ENCODE results near the gene CHP1. TPM values are rescaled to one million over a fixed set of nuclear protein-coding genes. Genes with fewer than 3 reads are reported as not detected.
A peak's percentile ranks its signal among the peaks of the same experiment; 100 is the strongest.
"Not testable (repeated sequence)": the region's sequence is repeated elsewhere in the genome, so short reads cannot be mapped to it uniquely, and the experiment has no call there.

The CHP1 gene
- total and polyA plus RNA-seq, 2 donors (not counting 1 experiment from before 2014, with no cell fraction given) = 14.2 to 39.9 TPM

- Mint-ChIP-seq H3K4me1 (peaks cover 38% of the 10 kb centered on the region), H3K9me3 (ENCODE audit: insufficient read depth) (no peaks in the 10 kb centered on the region), H3K27ac (peak overlapping the region; percentile 93), H3K4me3 (no peak overlapping the region), H3K27me3 (no peaks in the 10 kb centered on the region)
- H3K4me2 ChIP-seq (replicated peaks; ENCODE audit: low read depth, low read length, poor library complexity, severe bottlenecking) = peak overlapping the region; percentile 55
- intact Hi-C loops (cut with micrococcal nuclease) = no loop called here
- DNase-seq (no peak), ATAC-seq (ENCODE audit: low read depth) (no peak)
- TF ChIP-seq, protein P1, sequence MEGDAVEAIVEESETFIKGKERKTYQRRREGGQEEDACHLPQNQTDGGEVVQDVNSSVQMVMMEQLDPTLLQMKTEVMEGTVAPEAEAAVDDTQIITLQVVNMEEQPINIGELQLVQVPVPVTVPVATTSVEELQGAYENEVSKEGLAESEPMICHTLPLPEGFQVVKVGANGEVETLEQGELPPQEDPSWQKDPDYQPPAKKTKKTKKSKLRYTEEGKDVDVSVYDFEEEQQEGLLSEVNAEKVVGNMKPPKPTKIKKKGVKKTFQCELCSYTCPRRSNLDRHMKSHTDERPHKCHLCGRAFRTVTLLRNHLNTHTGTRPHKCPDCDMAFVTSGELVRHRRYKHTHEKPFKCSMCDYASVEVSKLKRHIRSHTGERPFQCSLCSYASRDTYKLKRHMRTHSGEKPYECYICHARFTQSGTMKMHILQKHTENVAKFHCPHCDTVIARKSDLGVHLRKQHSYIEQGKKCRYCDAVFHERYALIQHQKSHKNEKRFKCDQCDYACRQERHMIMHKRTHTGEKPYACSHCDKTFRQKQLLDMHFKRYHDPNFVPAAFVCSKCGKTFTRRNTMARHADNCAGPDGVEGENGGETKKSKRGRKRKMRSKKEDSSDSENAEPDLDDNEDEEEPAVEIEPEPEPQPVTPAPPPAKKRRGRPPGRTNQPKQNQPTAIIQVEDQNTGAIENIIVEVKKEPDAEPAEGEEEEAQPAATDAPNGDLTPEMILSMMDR (IDR thresholded peaks at IDR 0.05) = no peak
- TF ChIP-seq EZH2 (IDR thresholded peaks at IDR 0.05; ENCODE audit: borderline replicate concordance, insufficient read depth, low read depth, low read length, poor library complexity, severe bottlenecking) = no peak
- H3K79me2 ChIP-seq (ENCODE audit: control insufficient read depth, insufficient read depth, low read length) = peaks cover 49% of the 10 kb centered on the region
- H3K9ac ChIP-seq (ENCODE audit: low read length) = no peak overlapping the region
- H3K27me3 ChIP-seq (replicated peaks in 1 of 4; ENCODE audit: control extremely low read depth in 1 of 4, control insufficient read depth in 3 of 4, insufficient read depth in 4 of 4, low read length in 3 of 4) = no peaks in the 10 kb centered on the region
- no peaks in the 10 kb centered on the region for H3K9me3 ChIP-seq (ENCODE audit: control extremely low read depth in 1 of 3, control insufficient read depth in 2 of 3, insufficient read depth in 1 of 3, low read length in 2 of 3)
- ChIA-PET POLR2A (no interaction called here), CTCF (interaction anchor here (1.5 to 2.1 kb wide), 3 partner anchors 40 to 64 kb away, joined by 3 to 6 read pairs (median 5); partner anchors contain the start of genes CHP1, EXD1, NUSAP1 and OIP5)
- H2AFZ ChIP-seq (ENCODE audit: insufficient read depth, low read depth, low read length, poor library complexity, severe bottlenecking) = no peak overlapping the region
- H3K4me1 ChIP-seq (ENCODE audit: control insufficient read depth in 2 of 2, insufficient read depth in 2 of 2, low read length in 2 of 2) = peaks cover 24 to 30% of the 10 kb centered on the region in 2 donors
- no CpG with 5 or more reads among the region's 1 CpG for WGBS (ENCODE audit: insufficient coverage)
- H4K20me1 ChIP-seq (ENCODE audit: control insufficient read depth, insufficient read depth, low read length, poor library complexity, severe bottlenecking) = peaks cover 12% of the 10 kb centered on the region
- H3K27ac ChIP-seq (ENCODE audit: low read length in 2 of 2) = peak overlapping the region; percentile 73 to 91
- H3K4me3 ChIP-seq (ENCODE audit: control extremely low read depth in 1 of 5, extremely low read depth in 1 of 5, insufficient read depth in 1 of 5, low read depth in 2 of 5, low read length in 4 of 5) = no peak overlapping the region
- peaks cover 2 to 18% of the 10 kb centered on the region in 2 experiments for H3K36me3 ChIP-seq (replicated peaks in 1 of 2; ENCODE audit: control extremely low read depth in 1 of 2, control insufficient read depth in 1 of 2, extremely low read depth in 1 of 2, insufficient read depth in 2 of 2, low read length in 1 of 2)
Observed at GRCh38 chr15:41292521-41292920, 61.5 kb downstream of the CHP1 start.

DNA sequence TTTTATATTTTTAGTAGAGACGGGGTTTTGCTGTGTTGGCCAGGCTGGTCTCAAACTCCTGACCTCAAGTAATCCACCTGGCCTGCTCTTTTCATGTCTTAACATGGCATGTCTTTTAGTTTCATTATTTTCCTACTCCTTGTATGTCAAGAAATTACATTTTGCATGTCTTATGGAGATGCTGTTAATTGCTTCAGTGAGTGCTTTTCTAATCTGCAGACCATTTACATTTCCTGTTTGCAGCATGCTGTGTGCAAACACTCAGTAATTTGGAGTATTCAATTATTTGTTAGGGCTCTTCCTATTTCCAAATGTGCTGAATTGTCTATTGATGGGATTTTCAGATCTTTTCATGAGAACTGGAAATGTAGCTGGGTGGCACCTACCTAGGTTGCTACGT, 70.1 kb downstream of the CHP1 start:
- ATAC-seq (ENCODE audit: low read depth); DNase-seq; H3K9me3 ChIP-seq (ENCODE audit: control extremely low read depth in 1 of 3, control insufficient read depth in 2 of 3, insufficient read depth in 1 of 3, low read length in 2 of 3); CTCF ChIA-PET; H3K9me3 Mint-ChIP-seq (ENCODE audit: insufficient read depth); intact Hi-C loops (cut with micrococcal nuclease); POLR2A ChIA-PET; H3K9ac ChIP-seq (ENCODE audit: low read length); H3K27me3 Mint-ChIP-seq; H4K20me1 ChIP-seq (ENCODE audit: control insufficient read depth, insufficient read depth, low read length, poor library complexity, severe bottlenecking); H3K4me2 ChIP-seq (replicated peaks; ENCODE audit: low read depth, low read length, poor library complexity, severe bottlenecking); H3K4me3 Mint-ChIP-seq; H3K4me1 ChIP-seq (ENCODE audit: control insufficient read depth in 2 of 2, insufficient read depth in 2 of 2, low read length in 2 of 2); H3K27ac Mint-ChIP-seq; H3K4me3 ChIP-seq (ENCODE audit: control extremely low read depth in 1 of 5, extremely low read depth in 1 of 5, insufficient read depth in 1 of 5, low read depth in 2 of 5, low read length in 4 of 5); H3K27me3 ChIP-seq (replicated peaks in 1 of 4; ENCODE audit: control extremely low read depth in 1 of 4, control insufficient read depth in 3 of 4, insufficient read depth in 4 of 4, low read length in 3 of 4); H3K27ac ChIP-seq (ENCODE audit: low read length in 2 of 2); H3K36me3 ChIP-seq (replicated peaks in 1 of 2; ENCODE audit: control extremely low read depth in 1 of 2, control insufficient read depth in 1 of 2, extremely low read depth in 1 of 2, insufficient read depth in 2 of 2, low read length in 1 of 2); H2AFZ ChIP-seq (ENCODE audit: insufficient read depth, low read depth, low read length, poor library complexity, severe bottlenecking): not testable (repeated sequence)
- H3K4me1 Mint-ChIP-seq = peaks cover 15% of the 10 kb centered on the region
- peaks cover 22% of the 10 kb centered on the region for H3K79me2 ChIP-seq (ENCODE audit: control insufficient read depth, insufficient read depth, low read length)
- no CpG with 5 or more reads among the region's 2 CpGs for WGBS (ENCODE audit: insufficient coverage)
